SK-N-SH treated with all-trans-retinoic acid at 6 μM for 48 hours (cell line): Measurements from ENCODE around the gene LYPD1.
A peak's percentile ranks its signal among the peaks of the same experiment; 100 is the strongest.

ENCODE experiments used
- ATAC-seq: fragments of 200-7000 bp; cut with Tn5 transposase; 3 replicates; pipeline ENCODE4 v1.9.1; 2020; ENCODE audit warnings: mild to moderate bottlenecking, moderate library complexity
- ARNTL ChIP-seq: fragments of 450-650 bp; formaldehyde crosslinking; IDR thresholded peaks from 2 replicates; pipeline ENCODE4 v1.5.0; 2020; ENCODE audit warnings: low read depth, mild to moderate bottlenecking, moderate library complexity, borderline replicate concordance
- BACH2 ChIP-seq: fragments of 250-450 bp; sonication (Bioruptor Pico); IDR thresholded peaks from 2 replicates; pipeline ENCODE4 v1.9.0; 2021; ENCODE audit warnings: mild to moderate bottlenecking, borderline replicate concordance
- GLIS3 ChIP-seq: fragments of 250-450 bp; sonication (Bioruptor Pico); IDR thresholded peaks from 2 replicates; pipeline ENCODE4 v1.5.0; 2020; ENCODE audit warnings: mild to moderate bottlenecking, moderate library complexity
- ISL1 ChIP-seq: fragments of 250-450 bp; sonication (Bioruptor Pico); IDR thresholded peaks from 2 replicates; pipeline ENCODE4 v2.1.2; 2022; ENCODE audit warnings: mild to moderate bottlenecking, moderate library complexity
- PPARA ChIP-seq: fragments of 250-450 bp; sonication (Bioruptor Pico); IDR thresholded peaks from 2 replicates; pipeline ENCODE4 v1.5.0; 2020; ENCODE audit warnings: mild to moderate bottlenecking, borderline replicate concordance
- SNAI2 ChIP-seq: fragments of 250-450 bp; sonication (Bioruptor Pico); IDR thresholded peaks from 2 replicates; pipeline ENCODE4 v1.5.0; 2020; ENCODE audit warnings: mild to moderate bottlenecking, moderate library complexity
- TOX ChIP-seq: fragments of 250-450 bp; sonication (Bioruptor Pico); IDR thresholded peaks from 2 replicates; pipeline ENCODE4 v1.8.0; 2021; ENCODE audit warnings: mild to moderate bottlenecking, moderate library complexity, borderline replicate concordance
- ZC3H10 ChIP-seq: fragments of 250-450 bp; sonication (Bioruptor Pico); IDR thresholded peaks from 2 replicates; pipeline ENCODE4 v1.5.1; 2021; ENCODE audit warnings: mild to moderate bottlenecking, moderate library complexity
- ZFP3 ChIP-seq: fragments of 250-450 bp; sonication (Bioruptor Pico); IDR thresholded peaks from 2 replicates; pipeline ENCODE4 v1.5.0; 2020; ENCODE audit warnings: mild to moderate bottlenecking, moderate library complexity
- ZFP30 ChIP-seq: fragments of 450-650 bp; formaldehyde crosslinking; IDR thresholded peaks from 2 replicates; pipeline ENCODE4 v1.5.0; 2022; ENCODE audit warnings: mild to moderate bottlenecking, moderate library complexity
- ZNF565 ChIP-seq: fragments of 450-650 bp; formaldehyde crosslinking; conservative IDR thresholded peaks from 2 replicates; pipeline ENCODE4 v1.5.0; 2020; ENCODE audit warnings: low read depth, mild to moderate bottlenecking, moderate library complexity
- ZNF70 ChIP-seq: fragments of 450-650 bp; formaldehyde crosslinking; IDR thresholded peaks from 2 replicates; pipeline ENCODE4 v1.5.0; 2020; ENCODE audit warnings: mild to moderate bottlenecking, moderate library complexity
- ZNF8 ChIP-seq: fragments of 450-650 bp; formaldehyde crosslinking; IDR thresholded peaks from 2 replicates; pipeline ENCODE4 v1.5.0; 2020; ENCODE audit warnings: mild to moderate bottlenecking, moderate library complexity
- TF ChIP-seq, protein P1 (sequence below): fragments of 250-450 bp; sonication (Bioruptor Pico); IDR thresholded peaks from 2 replicates; pipeline ENCODE4 v1.8.0; 2020; ENCODE audit warnings: mild to moderate bottlenecking, moderate library complexity, borderline replicate concordance
- TF ChIP-seq, protein P2 (sequence below): fragments of 250-450 bp; sonication (Bioruptor Pico); IDR thresholded peaks from 2 replicates; pipeline ENCODE4 v1.5.1; 2021; ENCODE audit warnings: mild to moderate bottlenecking, moderate library complexity
- TF ChIP-seq, protein P3 (sequence below): fragments of 250-450 bp; sonication (Bioruptor Pico); IDR thresholded peaks from 2 replicates; pipeline ENCODE4 v1.5.1; 2020; ENCODE audit warnings: low read depth, mild to moderate bottlenecking, moderate library complexity
- TF ChIP-seq, protein P4 (sequence below): fragments of 250-450 bp; sonication (Bioruptor Pico); IDR thresholded peaks from 2 replicates; pipeline ENCODE4 v1.5.0; 2020; ENCODE audit warnings: mild to moderate bottlenecking, moderate library complexity
- TF ChIP-seq, protein P5 (sequence below): fragments of 250-450 bp; sonication (Bioruptor Pico); IDR thresholded peaks from 2 replicates; pipeline ENCODE4 v1.8.0; 2021; ENCODE audit warnings: low read depth, mild to moderate bottlenecking, moderate library complexity, borderline replicate concordance

The LYPD1 gene

DNA sequence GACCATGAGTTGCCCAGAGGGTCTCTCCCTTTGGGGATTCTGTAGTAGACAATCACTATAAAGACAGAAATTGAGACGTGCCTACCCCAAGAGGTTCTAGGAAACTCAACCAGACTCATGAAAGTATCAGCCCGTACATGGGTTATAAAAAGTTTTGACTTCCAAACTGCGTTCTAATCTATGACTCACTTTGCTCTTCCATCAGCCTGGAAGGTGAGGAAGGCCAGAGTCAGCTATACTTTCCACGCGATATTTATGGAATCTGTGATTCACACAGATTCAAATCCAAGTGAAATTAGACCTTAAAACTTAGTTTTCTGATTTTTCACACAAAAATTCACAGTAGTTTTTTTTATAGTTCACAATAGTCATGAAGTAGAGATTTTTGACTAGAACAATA, 7.7 kb upstream of the LYPD1 start:
- peak; percentile 76 for ATAC-seq
- TF ChIP-seq ZFP3 (CRISPR knock-in tag) (no peak), ISL1 (CRISPR knock-in tag) (no peak), SNAI2 (CRISPR knock-in tag) (no peak), ZFP30 (no peak), ZNF70 (CRISPR knock-in tag) (no peak), TOX (CRISPR knock-in tag) (no peak), ZNF8 (CRISPR knock-in tag) (no peak)
- TF ChIP-seq, protein P1, sequence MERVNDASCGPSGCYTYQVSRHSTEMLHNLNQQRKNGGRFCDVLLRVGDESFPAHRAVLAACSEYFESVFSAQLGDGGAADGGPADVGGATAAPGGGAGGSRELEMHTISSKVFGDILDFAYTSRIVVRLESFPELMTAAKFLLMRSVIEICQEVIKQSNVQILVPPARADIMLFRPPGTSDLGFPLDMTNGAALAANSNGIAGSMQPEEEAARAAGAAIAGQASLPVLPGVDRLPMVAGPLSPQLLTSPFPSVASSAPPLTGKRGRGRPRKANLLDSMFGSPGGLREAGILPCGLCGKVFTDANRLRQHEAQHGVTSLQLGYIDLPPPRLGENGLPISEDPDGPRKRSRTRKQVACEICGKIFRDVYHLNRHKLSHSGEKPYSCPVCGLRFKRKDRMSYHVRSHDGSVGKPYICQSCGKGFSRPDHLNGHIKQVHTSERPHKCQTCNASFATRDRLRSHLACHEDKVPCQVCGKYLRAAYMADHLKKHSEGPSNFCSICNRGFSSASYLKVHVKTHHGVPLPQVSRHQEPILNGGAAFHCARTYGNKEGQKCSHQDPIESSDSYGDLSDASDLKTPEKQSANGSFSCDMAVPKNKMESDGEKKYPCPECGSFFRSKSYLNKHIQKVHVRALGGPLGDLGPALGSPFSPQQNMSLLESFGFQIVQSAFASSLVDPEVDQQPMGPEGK: no peak
- TF ChIP-seq, protein P2, sequence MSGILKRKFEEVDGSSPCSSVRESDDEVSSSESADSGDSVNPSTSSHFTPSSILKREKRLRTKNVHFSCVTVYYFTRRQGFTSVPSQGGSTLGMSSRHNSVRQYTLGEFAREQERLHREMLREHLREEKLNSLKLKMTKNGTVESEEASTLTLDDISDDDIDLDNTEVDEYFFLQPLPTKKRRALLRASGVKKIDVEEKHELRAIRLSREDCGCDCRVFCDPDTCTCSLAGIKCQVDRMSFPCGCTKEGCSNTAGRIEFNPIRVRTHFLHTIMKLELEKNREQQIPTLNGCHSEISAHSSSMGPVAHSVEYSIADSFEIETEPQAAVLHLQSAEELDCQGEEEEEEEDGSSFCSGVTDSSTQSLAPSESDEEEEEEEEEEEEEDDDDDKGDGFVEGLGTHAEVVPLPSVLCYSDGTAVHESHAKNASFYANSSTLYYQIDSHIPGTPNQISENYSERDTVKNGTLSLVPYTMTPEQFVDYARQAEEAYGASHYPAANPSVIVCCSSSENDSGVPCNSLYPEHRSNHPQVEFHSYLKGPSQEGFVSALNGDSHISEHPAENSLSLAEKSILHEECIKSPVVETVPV: no peak

DNA sequence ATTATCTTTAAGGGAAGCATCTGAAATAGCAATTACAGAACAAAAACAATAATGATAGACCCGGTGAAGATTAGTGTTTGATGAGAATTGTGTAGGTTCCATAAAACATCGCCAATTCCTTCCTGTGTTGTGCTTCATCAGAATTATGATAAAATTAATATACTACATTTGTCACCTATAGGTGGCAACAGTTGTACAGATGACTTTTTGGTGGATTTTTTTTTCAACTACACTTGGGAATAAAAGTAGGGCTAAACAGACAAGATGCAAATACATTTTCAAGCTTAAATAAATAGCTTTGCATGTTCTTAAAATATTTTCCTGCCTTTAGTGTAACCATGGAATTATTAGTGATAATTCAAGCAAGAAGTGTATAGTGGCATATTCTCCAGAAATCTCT, 7.0 kb upstream of the LYPD1 start:
- peak; percentile 57; the same call in 2 of the 3 replicates for ATAC-seq
- TF ChIP-seq TOX (CRISPR knock-in tag) (no peak), ZC3H10 (no peak), ARNTL (CRISPR knock-in tag) (no peak), ISL1 (CRISPR knock-in tag) (no peak), GLIS3 (CRISPR knock-in tag) (no peak), SNAI2 (CRISPR knock-in tag) (no peak), ZFP3 (CRISPR knock-in tag) (no peak)
- TF ChIP-seq, protein P3, sequence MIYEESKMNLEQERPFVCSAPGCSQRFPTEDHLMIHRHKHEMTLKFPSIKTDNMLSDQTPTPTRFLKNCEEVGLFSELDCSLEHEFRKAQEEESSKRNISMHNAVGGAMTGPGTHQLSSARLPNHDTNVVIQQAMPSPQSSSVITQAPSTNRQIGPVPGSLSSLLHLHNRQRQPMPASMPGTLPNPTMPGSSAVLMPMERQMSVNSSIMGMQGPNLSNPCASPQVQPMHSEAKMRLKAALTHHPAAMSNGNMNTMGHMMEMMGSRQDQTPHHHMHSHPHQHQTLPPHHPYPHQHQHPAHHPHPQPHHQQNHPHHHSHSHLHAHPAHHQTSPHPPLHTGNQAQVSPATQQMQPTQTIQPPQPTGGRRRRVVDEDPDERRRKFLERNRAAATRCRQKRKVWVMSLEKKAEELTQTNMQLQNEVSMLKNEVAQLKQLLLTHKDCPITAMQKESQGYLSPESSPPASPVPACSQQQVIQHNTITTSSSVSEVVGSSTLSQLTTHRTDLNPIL (CRISPR knock-in tag): no peak

DNA sequence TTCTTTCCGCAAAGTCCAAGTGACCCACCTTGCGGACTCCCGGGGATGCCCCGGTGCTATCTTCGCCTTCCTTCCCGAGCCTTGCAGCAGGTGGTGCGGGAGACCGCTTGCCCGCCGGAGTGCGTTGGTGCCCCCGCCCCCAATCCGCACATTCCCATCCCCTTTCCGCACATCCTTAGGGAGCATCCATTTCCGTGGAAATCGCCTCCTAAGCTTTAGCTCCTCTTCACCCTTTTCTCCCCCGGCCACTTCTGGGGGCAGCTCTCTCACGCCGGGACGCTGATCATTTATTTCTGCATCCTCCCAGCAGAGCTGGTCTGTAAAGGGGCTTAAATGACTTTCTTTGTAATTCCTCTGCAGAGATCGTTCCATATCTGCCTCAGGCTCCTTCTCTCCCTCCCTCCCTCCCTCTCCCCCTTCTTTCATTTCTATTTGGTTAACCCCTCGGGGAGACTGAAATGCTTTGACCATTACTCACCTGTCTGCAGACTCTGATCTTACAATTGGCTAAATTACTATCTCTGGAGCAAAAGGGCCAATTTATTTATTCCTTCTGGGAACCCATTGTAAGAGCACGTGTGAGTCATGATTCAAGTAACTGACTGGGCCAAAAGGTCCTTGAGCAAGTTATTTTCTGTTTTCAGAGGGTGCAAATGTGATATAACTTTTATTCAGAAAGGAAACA, 1.3 kb upstream of the LYPD1 start:
- TF ChIP-seq, protein P4, sequence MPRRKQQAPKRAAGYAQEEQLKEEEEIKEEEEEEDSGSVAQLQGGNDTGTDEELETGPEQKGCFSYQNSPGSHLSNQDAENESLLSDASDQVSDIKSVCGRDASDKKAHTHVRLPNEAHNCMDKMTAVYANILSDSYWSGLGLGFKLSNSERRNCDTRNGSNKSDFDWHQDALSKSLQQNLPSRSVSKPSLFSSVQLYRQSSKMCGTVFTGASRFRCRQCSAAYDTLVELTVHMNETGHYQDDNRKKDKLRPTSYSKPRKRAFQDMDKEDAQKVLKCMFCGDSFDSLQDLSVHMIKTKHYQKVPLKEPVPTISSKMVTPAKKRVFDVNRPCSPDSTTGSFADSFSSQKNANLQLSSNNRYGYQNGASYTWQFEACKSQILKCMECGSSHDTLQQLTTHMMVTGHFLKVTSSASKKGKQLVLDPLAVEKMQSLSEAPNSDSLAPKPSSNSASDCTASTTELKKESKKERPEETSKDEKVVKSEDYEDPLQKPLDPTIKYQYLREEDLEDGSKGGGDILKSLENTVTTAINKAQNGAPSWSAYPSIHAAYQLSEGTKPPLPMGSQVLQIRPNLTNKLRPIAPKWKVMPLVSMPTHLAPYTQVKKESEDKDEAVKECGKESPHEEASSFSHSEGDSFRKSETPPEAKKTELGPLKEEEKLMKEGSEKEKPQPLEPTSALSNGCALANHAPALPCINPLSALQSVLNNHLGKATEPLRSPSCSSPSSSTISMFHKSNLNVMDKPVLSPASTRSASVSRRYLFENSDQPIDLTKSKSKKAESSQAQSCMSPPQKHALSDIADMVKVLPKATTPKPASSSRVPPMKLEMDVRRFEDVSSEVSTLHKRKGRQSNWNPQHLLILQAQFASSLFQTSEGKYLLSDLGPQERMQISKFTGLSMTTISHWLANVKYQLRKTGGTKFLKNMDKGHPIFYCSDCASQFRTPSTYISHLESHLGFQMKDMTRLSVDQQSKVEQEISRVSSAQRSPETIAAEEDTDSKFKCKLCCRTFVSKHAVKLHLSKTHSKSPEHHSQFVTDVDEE (CRISPR knock-in tag): no peak
- peak; percentile 28; the same call in 1 of the 2 replicates for TF ChIP-seq ISL1 (CRISPR knock-in tag)
- ATAC-seq: peak; percentile 41

DNA sequence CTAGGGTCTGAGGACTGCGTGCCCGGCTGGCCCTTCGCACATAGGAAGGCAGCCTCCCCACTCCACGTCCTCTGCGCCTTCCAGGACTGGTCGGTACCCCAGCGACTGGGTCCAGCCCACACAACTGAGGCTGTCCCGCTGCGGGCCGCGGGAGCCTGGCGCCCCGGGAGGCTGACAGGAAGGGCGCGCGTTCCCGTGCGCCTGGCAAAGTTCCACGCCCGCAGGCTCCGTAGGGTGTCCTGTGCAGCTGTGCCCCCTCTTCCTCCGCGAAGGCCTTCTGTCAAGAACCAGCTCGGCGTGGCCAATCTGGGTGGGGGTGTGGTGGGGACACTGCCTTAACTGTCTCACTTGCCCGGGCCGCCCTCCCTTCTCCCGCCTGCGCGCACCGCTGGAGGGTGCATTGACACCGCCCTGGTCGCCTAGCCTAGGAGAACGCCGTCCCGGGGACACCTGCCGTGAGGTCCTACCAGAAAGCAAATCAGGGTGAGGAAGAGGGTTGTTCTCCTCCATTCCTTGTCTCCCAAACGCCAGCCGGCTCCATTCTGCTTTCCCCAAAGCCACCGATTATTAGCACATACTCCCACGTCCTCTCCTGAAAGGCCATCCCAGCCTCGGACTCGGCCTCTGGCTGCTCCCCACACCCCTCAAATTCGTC, 618 bp upstream of the LYPD1 start:
- TF ChIP-seq SNAI2 (CRISPR knock-in tag) (no peak), ZNF565 (no peak), ZFP30 (no peak), PPARA (CRISPR knock-in tag) (no peak), GLIS3 (CRISPR knock-in tag) (no peak), BACH2 (CRISPR knock-in tag) (no peak), ZNF70 (CRISPR knock-in tag) (no peak), TOX (CRISPR knock-in tag) (no peak), ZFP3 (CRISPR knock-in tag) (no peak)
- TF ChIP-seq, protein P1: no peak
- TF ChIP-seq, protein P3 (CRISPR knock-in tag): no peak
- TF ChIP-seq, protein P5, sequence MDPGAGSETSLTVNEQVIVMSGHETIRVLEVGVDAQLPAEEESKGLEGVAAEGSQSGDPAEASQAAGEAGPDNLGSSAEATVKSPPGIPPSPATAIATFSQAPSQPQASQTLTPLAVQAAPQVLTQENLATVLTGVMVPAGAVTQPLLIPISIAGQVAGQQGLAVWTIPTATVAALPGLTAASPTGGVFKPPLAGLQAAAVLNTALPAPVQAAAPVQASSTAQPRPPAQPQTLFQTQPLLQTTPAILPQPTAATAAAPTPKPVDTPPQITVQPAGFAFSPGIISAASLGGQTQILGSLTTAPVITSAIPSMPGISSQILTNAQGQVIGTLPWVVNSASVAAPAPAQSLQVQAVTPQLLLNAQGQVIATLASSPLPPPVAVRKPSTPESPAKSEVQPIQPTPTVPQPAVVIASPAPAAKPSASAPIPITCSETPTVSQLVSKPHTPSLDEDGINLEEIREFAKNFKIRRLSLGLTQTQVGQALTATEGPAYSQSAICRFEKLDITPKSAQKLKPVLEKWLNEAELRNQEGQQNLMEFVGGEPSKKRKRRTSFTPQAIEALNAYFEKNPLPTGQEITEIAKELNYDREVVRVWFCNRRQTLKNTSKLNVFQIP (CRISPR knock-in tag): no peak
- TF ChIP-seq, protein P2: no peak
- peak; percentile 54 for ATAC-seq
